Measurements from ENCODE around the gene PPIG.
"Not testable (repeated sequence)": the region's sequence is repeated elsewhere in the genome, so short reads cannot be mapped to it uniquely, and the experiment has no call there.

DNA sequence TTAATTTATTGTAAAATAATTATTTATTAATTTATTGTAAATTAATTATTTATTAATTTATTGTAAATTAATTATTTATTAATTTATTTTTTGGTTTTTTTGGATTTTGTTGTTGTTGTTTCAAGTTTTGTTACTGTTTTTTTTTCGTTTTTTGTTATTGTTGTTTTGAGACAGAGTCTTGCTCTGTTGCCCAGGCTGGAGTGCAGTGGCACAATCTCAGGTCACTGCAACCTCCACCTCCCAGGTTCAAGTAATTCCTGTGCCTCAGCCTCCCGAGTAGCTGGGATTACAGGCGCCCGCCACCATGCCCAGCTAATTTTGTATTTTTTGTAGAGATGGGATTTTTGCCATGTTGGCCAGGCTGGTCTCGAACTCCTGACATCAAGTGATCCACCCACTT lies 22.1 kb upstream of the PPIG start:
- not testable (repeated sequence) for TF ChIP-seq CTCF (conservative IDR thresholded peaks at IDR 0.05; ENCODE audit: low read depth, low read length); CEBPB (IDR thresholded peaks at IDR 0.05; ENCODE audit: low read depth, low read length); CHD1 (IDR thresholded peaks at IDR 0.05; ENCODE audit: low read depth, low read length)
